NCI-H446 (cell line): ENCODE measurements around the gene ASCC3.
"Not testable (repeated sequence)": the region's sequence is repeated elsewhere in the genome, so short reads cannot be mapped to it uniquely, and the experiment has no call there.

ENCODE experiments used
- DNase-seq, 2 experiments: peaks; one replicate each; lab custom pipeline; 2025; lab: John Stamatoyannopoulos, UW

The ASCC3 gene

GRCh38 chr6:100880853-100881706, at the start of gene ASCC3:
Gene ASCC3 (minus strand): TSS chr6:100881329. CDS start chr6:100867997, 13,332 bp downstream.
- peak; percentile 62 to 87 for DNase-seq

- no peak for DNase-seq
These were observed 44.6 kb upstream of the ASCC3 start for GRCh38 chr6:100925749-100926148.

- DNase-seq = no peak
These were observed 43.6 kb upstream of the ASCC3 start for GRCh38 chr6:100924534-100925227.

- no peak for DNase-seq
These were observed 42.5 kb upstream of the ASCC3 start for GRCh38 chr6:100923481-100924165.

GRCh38 chr6:100920028-100920605, 39.0 kb upstream of the ASCC3 start:
- no peak for DNase-seq

- no peak for DNase-seq
These were observed 37.0 kb upstream of the ASCC3 start for GRCh38 chr6:100918152-100918551.

- DNase-seq = no peak
These were observed 34.7 kb upstream of the ASCC3 start for GRCh38 chr6:100915876-100916275.

GRCh38 chr6:100913400-100914276, 32.5 kb upstream of the ASCC3 start:
- no peak for DNase-seq

- DNase-seq = no peak
These were observed 25.2 kb upstream of the ASCC3 start for GRCh38 chr6:100906325-100906724.

GRCh38 chr6:100905067-100905466, 23.9 kb upstream of the ASCC3 start:
- no peak for DNase-seq

- DNase-seq = no peak
These were observed 23.2 kb upstream of the ASCC3 start for GRCh38 chr6:100904316-100904715.

GRCh38 chr6:100901582-100901981, 20.5 kb upstream of the ASCC3 start:
- DNase-seq = no peak

GRCh38 chr6:100899202-100899601, 18.1 kb upstream of the ASCC3 start:
- no peak for DNase-seq

GRCh38 chr6:100897671-100898070, 16.5 kb upstream of the ASCC3 start:
- no peak for DNase-seq

GRCh38 chr6:100893743-100894142, 12.6 kb upstream of the ASCC3 start:
- no peak for DNase-seq

- DNase-seq = no peak
These were observed 11.6 kb upstream of the ASCC3 start for GRCh38 chr6:100892693-100893092.

- DNase-seq = no peak
These were observed 11.0 kb upstream of the ASCC3 start for GRCh38 chr6:100892116-100892515.

- DNase-seq = no peak
These were observed 9.9 kb upstream of the ASCC3 start for GRCh38 chr6:100891079-100891478.

GRCh38 chr6:100890646-100891045, 9.5 kb upstream of the ASCC3 start:
- not testable (repeated sequence) for DNase-seq

- DNase-seq = peak in 1 of 2 experiments; percentile 34
These were observed 8.2 kb upstream of the ASCC3 start for GRCh38 chr6:100889351-100889750.

GRCh38 chr6:100886076-100886475, 4.9 kb upstream of the ASCC3 start:
- DNase-seq = no peak
